ENCODE results near the gene CALY. TPM values are rescaled to one million over a fixed set of nuclear protein-coding genes. Genes with fewer than 3 reads are reported as not detected.

The CALY gene
- total RNA-seq, 1 donor from 2014 or later = 19.8 TPM

DNA sequence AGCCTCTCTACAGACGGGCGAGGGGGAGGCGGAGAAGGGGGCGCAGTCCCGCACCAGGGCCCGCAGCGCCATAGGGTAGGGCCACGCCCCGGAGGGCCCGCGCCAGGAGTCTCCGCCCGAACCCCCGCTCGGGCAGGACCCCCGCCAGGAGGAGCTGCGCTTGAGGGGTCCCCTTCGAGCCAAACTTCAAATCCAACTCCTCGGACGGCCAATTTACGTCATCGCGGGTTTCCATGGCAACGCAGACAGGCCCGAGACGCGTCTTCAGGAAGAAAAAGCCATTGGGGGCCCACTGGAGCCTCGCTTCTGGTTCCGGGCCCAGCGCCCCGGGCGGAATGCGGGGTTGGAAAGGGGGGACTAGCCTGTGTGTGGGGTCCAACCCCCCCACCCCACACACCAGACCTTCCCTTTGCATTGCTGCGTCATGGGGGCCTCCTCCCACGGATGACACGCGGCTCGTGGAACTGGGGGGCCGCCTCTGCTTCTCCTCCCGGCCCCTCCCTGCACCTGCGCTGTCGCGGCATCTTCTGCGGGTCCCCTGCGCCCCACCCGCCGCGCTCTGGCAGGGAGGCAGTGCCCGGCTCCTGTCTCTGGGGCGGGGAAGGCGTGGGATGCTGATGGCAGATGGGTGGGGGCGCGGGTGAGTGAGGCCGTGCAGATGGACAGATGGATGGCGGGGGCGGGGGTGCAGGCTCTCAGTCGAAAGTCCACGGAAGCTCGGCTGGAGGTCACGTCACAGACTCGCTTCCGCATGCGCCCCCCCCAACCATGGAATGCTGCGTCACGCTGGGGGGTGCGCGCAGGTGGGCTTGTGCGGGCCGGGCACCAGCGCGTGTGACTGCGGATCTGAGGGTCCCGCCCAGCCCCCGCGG, 1.2 kb downstream of the CALY start:
- TF ChIP-seq, protein P1, sequence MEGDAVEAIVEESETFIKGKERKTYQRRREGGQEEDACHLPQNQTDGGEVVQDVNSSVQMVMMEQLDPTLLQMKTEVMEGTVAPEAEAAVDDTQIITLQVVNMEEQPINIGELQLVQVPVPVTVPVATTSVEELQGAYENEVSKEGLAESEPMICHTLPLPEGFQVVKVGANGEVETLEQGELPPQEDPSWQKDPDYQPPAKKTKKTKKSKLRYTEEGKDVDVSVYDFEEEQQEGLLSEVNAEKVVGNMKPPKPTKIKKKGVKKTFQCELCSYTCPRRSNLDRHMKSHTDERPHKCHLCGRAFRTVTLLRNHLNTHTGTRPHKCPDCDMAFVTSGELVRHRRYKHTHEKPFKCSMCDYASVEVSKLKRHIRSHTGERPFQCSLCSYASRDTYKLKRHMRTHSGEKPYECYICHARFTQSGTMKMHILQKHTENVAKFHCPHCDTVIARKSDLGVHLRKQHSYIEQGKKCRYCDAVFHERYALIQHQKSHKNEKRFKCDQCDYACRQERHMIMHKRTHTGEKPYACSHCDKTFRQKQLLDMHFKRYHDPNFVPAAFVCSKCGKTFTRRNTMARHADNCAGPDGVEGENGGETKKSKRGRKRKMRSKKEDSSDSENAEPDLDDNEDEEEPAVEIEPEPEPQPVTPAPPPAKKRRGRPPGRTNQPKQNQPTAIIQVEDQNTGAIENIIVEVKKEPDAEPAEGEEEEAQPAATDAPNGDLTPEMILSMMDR (IDR thresholded peaks at IDR 0.05; ENCODE audit: partially characterized antibody, unreplicated experiment) = no peak
- peak; percentile 78 for DNase-seq
- H3K4me3 Mint-ChIP-seq (ENCODE audit: unreplicated experiment) = no peak overlapping the region
- H3K9me3 Mint-ChIP-seq (ENCODE audit: unreplicated experiment) = peaks cover 3% of the 10 kb centered on the region
- H3K27ac Mint-ChIP-seq (ENCODE audit: unreplicated experiment) = no peak overlapping the region
- peaks cover 17% of the 10 kb centered on the region for H3K27me3 Mint-ChIP-seq (ENCODE audit: unreplicated experiment)
- H3K36me3 Mint-ChIP-seq (ENCODE audit: unreplicated experiment) = peaks cover 15% of the 10 kb centered on the region
- no peaks in the 10 kb centered on the region for H3K4me1 Mint-ChIP-seq (ENCODE audit: low read depth, unreplicated experiment)

DNA sequence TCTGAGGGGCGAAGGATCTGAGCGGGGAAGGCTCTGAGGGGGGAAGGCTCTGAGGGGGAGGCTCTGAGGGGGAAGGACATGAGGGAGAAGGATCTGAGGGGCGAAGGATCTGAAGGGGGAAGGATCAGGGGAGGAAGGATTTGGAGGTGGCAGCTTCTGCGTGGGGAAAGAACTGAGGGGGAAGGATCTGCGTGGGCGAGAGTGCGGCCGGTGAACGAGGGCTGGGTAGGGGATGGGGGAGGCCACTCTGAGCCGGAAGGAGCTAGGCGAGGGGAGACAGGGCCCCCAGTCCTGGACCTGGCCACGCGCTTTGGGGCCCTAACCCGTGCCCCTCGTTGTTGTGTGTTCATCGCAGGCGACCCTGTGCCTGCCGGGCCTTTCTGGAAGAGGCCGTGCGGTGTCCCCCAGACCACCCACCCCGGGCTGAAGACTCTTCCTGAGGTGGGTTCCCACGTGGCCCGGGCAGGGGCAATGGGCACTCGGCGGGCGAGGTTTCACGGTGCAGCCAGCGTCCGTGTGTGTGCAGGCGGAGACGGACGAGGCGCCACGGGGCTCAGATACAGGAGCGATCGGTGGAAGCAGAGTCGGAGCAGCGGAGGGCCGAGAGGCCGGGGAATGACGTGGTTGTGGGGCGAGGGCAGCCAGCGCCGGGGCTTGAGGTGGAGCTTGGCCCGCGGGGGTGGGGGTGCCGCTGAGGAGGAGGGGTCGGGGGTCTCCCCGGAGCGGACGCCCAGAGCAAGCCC, 2.0 kb downstream of the CALY start:
- H3K27ac Mint-ChIP-seq (ENCODE audit: unreplicated experiment) = no peak overlapping the region
- H3K27me3 Mint-ChIP-seq (ENCODE audit: unreplicated experiment) = peaks cover 15% of the 10 kb centered on the region
- H3K4me3 Mint-ChIP-seq (ENCODE audit: unreplicated experiment) = peak overlapping the region; percentile 68
- H3K36me3 Mint-ChIP-seq (ENCODE audit: unreplicated experiment) = peaks cover 15% of the 10 kb centered on the region
- peaks cover 3% of the 10 kb centered on the region for H3K9me3 Mint-ChIP-seq (ENCODE audit: unreplicated experiment)
- TF ChIP-seq, protein P1 (IDR thresholded peaks at IDR 0.05; ENCODE audit: partially characterized antibody, unreplicated experiment) = no peak
- DNase-seq = peak; percentile 61
- no peaks in the 10 kb centered on the region for H3K4me1 Mint-ChIP-seq (ENCODE audit: low read depth, unreplicated experiment)

DNA sequence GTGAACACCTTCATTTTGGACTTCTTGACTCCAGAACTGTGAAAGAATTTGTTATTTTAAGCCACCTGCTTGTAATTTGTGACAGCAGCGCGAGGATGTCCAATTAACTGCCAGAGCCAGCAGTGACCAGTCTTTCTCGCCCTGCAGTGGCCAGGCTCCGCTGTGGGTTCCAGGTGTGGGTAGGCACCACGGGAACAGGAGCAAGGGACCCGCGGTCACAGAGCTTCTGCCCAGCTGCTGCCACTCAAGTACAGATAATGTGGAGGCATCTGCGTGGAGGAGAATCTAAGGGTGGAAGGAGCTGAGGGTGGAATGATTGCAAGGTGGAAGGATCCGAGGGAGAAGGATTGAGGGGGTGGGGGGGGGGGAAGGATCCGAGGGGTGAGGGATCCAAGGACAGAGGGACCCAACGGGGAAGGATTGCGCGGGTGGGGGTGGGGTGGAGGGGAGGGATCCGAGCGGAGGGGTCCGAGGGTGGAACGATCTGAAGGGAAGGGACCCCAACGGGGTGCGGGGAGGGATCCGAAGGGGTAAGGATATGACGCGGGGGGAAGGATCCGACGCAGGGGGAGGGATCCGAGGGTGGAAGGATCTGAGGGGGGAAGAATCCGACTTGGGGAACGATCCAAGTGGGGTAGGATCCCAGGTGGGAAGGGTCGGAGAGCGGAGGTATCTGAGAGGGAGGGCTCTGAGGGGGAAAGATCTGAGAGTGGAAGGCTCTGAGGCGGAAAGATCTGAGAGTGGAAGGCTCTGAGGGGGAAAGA, 3.6 kb downstream of the CALY start:
- H3K27ac Mint-ChIP-seq (ENCODE audit: unreplicated experiment) = no peak overlapping the region
- peaks cover 3% of the 10 kb centered on the region for H3K9me3 Mint-ChIP-seq (ENCODE audit: unreplicated experiment)
- H3K4me3 Mint-ChIP-seq (ENCODE audit: unreplicated experiment) = no peak overlapping the region
- peaks cover 15% of the 10 kb centered on the region for H3K36me3 Mint-ChIP-seq (ENCODE audit: unreplicated experiment)
- H3K4me1 Mint-ChIP-seq (ENCODE audit: low read depth, unreplicated experiment) = peaks cover 2% of the 10 kb centered on the region
- H3K27me3 Mint-ChIP-seq (ENCODE audit: unreplicated experiment) = peaks cover 15% of the 10 kb centered on the region
- no peak for DNase-seq
- TF ChIP-seq, protein P1 (IDR thresholded peaks at IDR 0.05; ENCODE audit: partially characterized antibody, unreplicated experiment) = no peak

DNA sequence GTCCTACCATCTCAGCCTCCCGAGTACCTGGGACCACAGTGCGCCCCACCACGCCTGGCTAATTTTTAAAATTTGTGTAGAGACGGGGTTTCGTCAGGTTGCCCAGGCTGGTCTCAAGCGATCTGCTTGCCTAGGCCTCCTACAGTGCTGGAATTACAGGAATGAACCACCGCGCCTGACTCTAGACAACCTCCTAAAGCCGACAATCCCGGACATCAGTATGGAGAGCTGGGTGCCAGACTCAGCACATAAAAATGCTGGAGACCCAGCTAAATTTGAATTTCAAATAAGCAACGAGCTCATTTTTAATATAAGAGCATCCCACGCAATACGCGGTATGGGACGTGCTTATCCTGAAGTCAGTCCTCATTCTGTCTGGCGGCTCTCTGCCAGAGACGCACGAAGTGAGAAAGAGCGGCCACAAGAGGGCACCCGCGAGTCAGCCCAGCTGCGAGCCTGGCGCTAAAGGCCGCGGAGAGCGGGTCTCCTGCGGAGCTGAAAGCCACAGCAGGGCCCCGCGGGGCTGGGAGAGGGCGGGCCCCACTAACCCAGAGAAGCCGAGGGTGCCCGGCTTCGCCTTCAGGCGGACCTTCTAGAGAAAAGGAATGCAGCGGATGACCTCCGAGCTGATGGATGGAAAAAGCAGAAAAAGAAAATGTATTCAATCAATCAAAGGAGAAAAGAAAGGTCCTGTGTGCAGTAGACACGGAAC, 7.0 kb downstream of the CALY start:
- Mint-ChIP-seq H3K27me3 (ENCODE audit: unreplicated experiment) (peaks cover 15% of the 10 kb centered on the region), H3K27ac (ENCODE audit: unreplicated experiment) (no peak overlapping the region)
- TF ChIP-seq, protein P1 (IDR thresholded peaks at IDR 0.05; ENCODE audit: partially characterized antibody, unreplicated experiment) = peak; percentile 97

More for the DNA sequence above, 7.0 kb downstream of the CALY start:
- DNase-seq = peak; percentile 93
- H3K9me3 Mint-ChIP-seq (ENCODE audit: unreplicated experiment) = peaks cover 5% of the 10 kb centered on the region
- no peak overlapping the region for H3K4me3 Mint-ChIP-seq (ENCODE audit: unreplicated experiment)
- peaks cover 9% of the 10 kb centered on the region for H3K4me1 Mint-ChIP-seq (ENCODE audit: low read depth, unreplicated experiment)
- H3K36me3 Mint-ChIP-seq (ENCODE audit: unreplicated experiment) = peaks cover 15% of the 10 kb centered on the region
